ENCODE data around the gene SPAG16. TPM values are rescaled to one million over a fixed set of nuclear protein-coding genes. Genes with fewer than 3 reads are reported as not detected.

Gene SPAG16
- total and polyA plus RNA-seq, 9 donors = 17.3 to 29.0 (median 18.8) TPM

GRCh38 chr2:213920014-213920413 lies 635.8 kb downstream of the SPAG16 start:
- Histone ChIP-seq H3K4me3 (ENCODE audit: low read length) (no peak overlapping the region), H3K27me3 (ENCODE audit: control insufficient read depth, insufficient read depth, low read length) (no peaks in the 10 kb centered on the region), H3K36me3 (ENCODE audit: control insufficient read depth, insufficient read depth, low read length) (no peaks in the 10 kb centered on the region), H3K27ac (ENCODE audit: low read length) (no peak overlapping the region), H3K4me1 (ENCODE audit: control insufficient read depth, insufficient read depth, low read length) (no peaks in the 10 kb centered on the region), H3K9me3 (replicated peaks; ENCODE audit: control insufficient read depth, low read depth, low read length) (peaks cover 13% of the 10 kb centered on the region)
- DNase-seq = no peak
- WGBS (ENCODE audit: insufficient coverage) = 100% methylated on average over 1 of the region's 3 CpGs

GRCh38 chr2:213923543-213923942 lies 639.3 kb downstream of the SPAG16 start:
- Histone ChIP-seq H3K9me3 (replicated peaks; ENCODE audit: control insufficient read depth, low read depth, low read length) (peaks cover 13% of the 10 kb centered on the region), H3K4me1 (ENCODE audit: control insufficient read depth, insufficient read depth, low read length) (no peaks in the 10 kb centered on the region), H3K36me3 (ENCODE audit: control insufficient read depth, insufficient read depth, low read length) (no peaks in the 10 kb centered on the region), H3K4me3 (ENCODE audit: low read length) (no peak overlapping the region), H3K27me3 (ENCODE audit: control insufficient read depth, insufficient read depth, low read length) (no peaks in the 10 kb centered on the region), H3K27ac (ENCODE audit: low read length) (no peak overlapping the region)
- 84% methylated on average over 3 of the region's 3 CpGs for WGBS (ENCODE audit: insufficient coverage)
- DNase-seq = no peak

GRCh38 chr2:213934560-213934959 lies 650.3 kb downstream of the SPAG16 start:
- H3K36me3 ChIP-seq (ENCODE audit: control insufficient read depth, insufficient read depth, low read length) = no peaks in the 10 kb centered on the region
- 100% methylated on average over 1 of the region's 1 CpG for WGBS (ENCODE audit: insufficient coverage)
- DNase-seq = peak; percentile 0

GRCh38 chr2:213958086-213958485 lies 673.8 kb downstream of the SPAG16 start:
- no peak for DNase-seq
- H3K9me3 ChIP-seq (replicated peaks; ENCODE audit: control insufficient read depth, low read depth, low read length) = no peaks in the 10 kb centered on the region
- H3K27ac ChIP-seq (ENCODE audit: low read length) = no peak overlapping the region
- no peak overlapping the region for H3K4me3 ChIP-seq (ENCODE audit: low read length)
- H3K4me1 ChIP-seq (ENCODE audit: control insufficient read depth, insufficient read depth, low read length) = no peaks in the 10 kb centered on the region
- H3K36me3 ChIP-seq (ENCODE audit: control insufficient read depth, insufficient read depth, low read length) = no peaks in the 10 kb centered on the region
- H3K27me3 ChIP-seq (ENCODE audit: control insufficient read depth, insufficient read depth, low read length) = no peaks in the 10 kb centered on the region
- WGBS (ENCODE audit: insufficient coverage) = 40% methylated on average over 1 of the region's 2 CpGs

More at GRCh38 chr2:213934560-213934959, 650.3 kb downstream of the SPAG16 start:
- H3K4me3 ChIP-seq (ENCODE audit: low read length) = no peak overlapping the region
- H3K27ac ChIP-seq (ENCODE audit: low read length) = no peak overlapping the region
- H3K4me1 ChIP-seq (ENCODE audit: control insufficient read depth, insufficient read depth, low read length) = no peaks in the 10 kb centered on the region
- no peaks in the 10 kb centered on the region for H3K27me3 ChIP-seq (ENCODE audit: control insufficient read depth, insufficient read depth, low read length)
- H3K9me3 ChIP-seq (replicated peaks; ENCODE audit: control insufficient read depth, low read depth, low read length) = no peaks in the 10 kb centered on the region

- no CpG with 5 or more reads among the region's 1 CpG for WGBS (ENCODE audit: insufficient coverage)
- no peak overlapping the region for H3K27ac ChIP-seq (ENCODE audit: low read length)
- no peaks in the 10 kb centered on the region for H3K9me3 ChIP-seq (replicated peaks; ENCODE audit: control insufficient read depth, low read depth, low read length)
- no peak for DNase-seq
- no peak overlapping the region for H3K4me3 ChIP-seq (ENCODE audit: low read length)
- H3K4me1 ChIP-seq (ENCODE audit: control insufficient read depth, insufficient read depth, low read length) = no peaks in the 10 kb centered on the region
- H3K27me3 ChIP-seq (ENCODE audit: control insufficient read depth, insufficient read depth, low read length) = no peaks in the 10 kb centered on the region
- no peaks in the 10 kb centered on the region for H3K36me3 ChIP-seq (ENCODE audit: control insufficient read depth, insufficient read depth, low read length)
Measured at GRCh38 chr2:213959589-213959988, 675.3 kb downstream of the SPAG16 start.

GRCh38 chr2:213971536-213971935 lies 687.3 kb downstream of the SPAG16 start:
- Histone ChIP-seq H3K4me1 (ENCODE audit: control insufficient read depth, insufficient read depth, low read length) (no peaks in the 10 kb centered on the region), H3K4me3 (ENCODE audit: low read length) (no peak overlapping the region), H3K27ac (ENCODE audit: low read length) (no peak overlapping the region), H3K9me3 (replicated peaks; ENCODE audit: control insufficient read depth, low read depth, low read length) (no peaks in the 10 kb centered on the region), H3K27me3 (ENCODE audit: control insufficient read depth, insufficient read depth, low read length) (no peaks in the 10 kb centered on the region), H3K36me3 (ENCODE audit: control insufficient read depth, insufficient read depth, low read length) (no peaks in the 10 kb centered on the region)
- DNase-seq = no peak

GRCh38 chr2:213980883-213981282 lies 696.6 kb downstream of the SPAG16 start:
- no peak overlapping the region for H3K4me3 ChIP-seq (ENCODE audit: low read length)
- no peaks in the 10 kb centered on the region for H3K9me3 ChIP-seq (replicated peaks; ENCODE audit: control insufficient read depth, low read depth, low read length)
- no peaks in the 10 kb centered on the region for H3K4me1 ChIP-seq (ENCODE audit: control insufficient read depth, insufficient read depth, low read length)
- H3K27me3 ChIP-seq (ENCODE audit: control insufficient read depth, insufficient read depth, low read length) = no peaks in the 10 kb centered on the region
- WGBS (ENCODE audit: insufficient coverage) = no CpG with 5 or more reads among the region's 3 CpGs
- H3K36me3 ChIP-seq (ENCODE audit: control insufficient read depth, insufficient read depth, low read length) = no peaks in the 10 kb centered on the region
- no peak for DNase-seq
- no peak overlapping the region for H3K27ac ChIP-seq (ENCODE audit: low read length)

GRCh38 chr2:213989207-213989606 lies 704.9 kb downstream of the SPAG16 start:
- 100% methylated on average over 3 of the region's 3 CpGs for WGBS (ENCODE audit: insufficient coverage)
- Histone ChIP-seq H3K27ac (ENCODE audit: low read length) (no peak overlapping the region), H3K4me1 (ENCODE audit: control insufficient read depth, insufficient read depth, low read length) (no peaks in the 10 kb centered on the region), H3K27me3 (ENCODE audit: control insufficient read depth, insufficient read depth, low read length) (no peaks in the 10 kb centered on the region), H3K36me3 (ENCODE audit: control insufficient read depth, insufficient read depth, low read length) (no peaks in the 10 kb centered on the region), H3K4me3 (ENCODE audit: low read length) (no peak overlapping the region), H3K9me3 (replicated peaks; ENCODE audit: control insufficient read depth, low read depth, low read length) (no peaks in the 10 kb centered on the region)
- DNase-seq = no peak

GRCh38 chr2:213991453-213992108 lies 707.3 kb downstream of the SPAG16 start:
- H3K36me3 ChIP-seq (ENCODE audit: control insufficient read depth, insufficient read depth, low read length) = no peaks in the 10 kb centered on the region
- no peaks in the 10 kb centered on the region for H3K4me1 ChIP-seq (ENCODE audit: control insufficient read depth, insufficient read depth, low read length)
- no peaks in the 10 kb centered on the region for H3K9me3 ChIP-seq (replicated peaks; ENCODE audit: control insufficient read depth, low read depth, low read length)
- H3K27ac ChIP-seq (ENCODE audit: low read length) = no peak overlapping the region
- H3K4me3 ChIP-seq (ENCODE audit: low read length) = no peak overlapping the region
- H3K27me3 ChIP-seq (ENCODE audit: control insufficient read depth, insufficient read depth, low read length) = no peaks in the 10 kb centered on the region
- 100% methylated on average over 2 of the region's 5 CpGs for WGBS (ENCODE audit: insufficient coverage)
- DNase-seq = no peak

GRCh38 chr2:213995400-213996105 lies 711.3 kb downstream of the SPAG16 start:
- H3K27ac ChIP-seq (ENCODE audit: low read length) = no peak overlapping the region
- no CpG with 5 or more reads among the region's 1 CpG for WGBS (ENCODE audit: insufficient coverage)

More at GRCh38 chr2:213995400-213996105, 711.3 kb downstream of the SPAG16 start:
- Histone ChIP-seq H3K4me3 (ENCODE audit: low read length) (no peak overlapping the region), H3K4me1 (ENCODE audit: control insufficient read depth, insufficient read depth, low read length) (no peaks in the 10 kb centered on the region), H3K9me3 (replicated peaks; ENCODE audit: control insufficient read depth, low read depth, low read length) (no peaks in the 10 kb centered on the region), H3K36me3 (ENCODE audit: control insufficient read depth, insufficient read depth, low read length) (no peaks in the 10 kb centered on the region), H3K27me3 (ENCODE audit: control insufficient read depth, insufficient read depth, low read length) (no peaks in the 10 kb centered on the region)
- DNase-seq = no peak
